HEK293 (cell line): ENCODE measurements around the gene PHKB.

Experiments used
- CTCF ChIA-PET: fragments of 350-600 bp; formaldehyde crosslinking; extraction: SDS; loops from one replicate; lab custom pipeline; 2021; ENCODE audit warnings: antibody characterized with exemption; lab: Yijun Ruan, JAX
- POLR2A ChIA-PET: fragments of 300-600 bp; formaldehyde crosslinking; extraction: SDS; loops from one replicate; lab custom pipeline; 2020; ENCODE audit warnings: antibody characterized with exemption, inconsistent platforms; lab: Yijun Ruan, JAX
- H3K27ac ChIP-seq: fragments of 200-500 bp; sonication (Bioruptor generic); 2 replicates; pipeline ENCODE4 v1.5.1; 2014; ENCODE audit warnings: low read depth, low read length, control low read depth, inconsistent platforms; ENCODE audit errors: extremely low read depth
- H3K36me3 ChIP-seq, 2 experiments: fragments of 200-500 bp in 1 of 2; sonication (Bioruptor generic) in 1 of 2; 1 replicate in 1 of 2; 2 replicates in 1 of 2; pipeline ENCODE4 v1.5.1; 2014 to 2017; ENCODE audit warnings: inconsistent platforms in 2 of 2, low read length in 2 of 2; ENCODE audit not compliant: control insufficient read depth in 2 of 2, insufficient read depth in 1 of 2
- H3K4me1 ChIP-seq: fragments of 200-500 bp; sonication (Bioruptor generic); 2 replicates; pipeline ENCODE4 v1.5.1; 2014; ENCODE audit warnings: mild to moderate bottlenecking, low read length, inconsistent platforms; ENCODE audit not compliant: control insufficient read depth, insufficient read depth
- H3K4me3 ChIP-seq: 2 replicates; pipeline ENCODE4 v1.5.1; 2011; ENCODE audit warnings: low read depth, mild to moderate bottlenecking, control low read depth, low read length, moderate library complexity
- H3K9me3 ChIP-seq: fragments of 200-500 bp; sonication (Bioruptor generic); 2 replicates; pipeline ENCODE4 v1.5.1; 2014; ENCODE audit warnings: low read depth, low read length, inconsistent platforms; ENCODE audit not compliant: control insufficient read depth, insufficient read depth
- FEZF1 ChIP-seq: fragments of 450-650 bp; formaldehyde crosslinking; IDR thresholded peaks from 2 replicates; pipeline ENCODE4 v1.5.1; 2016; ENCODE audit warnings: missing biosample characterization, missing genetic modification characterization
- KLF1 ChIP-seq: fragments of 450-650 bp; formaldehyde crosslinking; IDR thresholded peaks from 2 replicates; pipeline ENCODE4 v1.5.1; 2016; ENCODE audit warnings: missing biosample characterization, missing genetic modification characterization
- SCRT2 ChIP-seq: fragments of 450-650 bp; formaldehyde crosslinking; IDR thresholded peaks from 2 replicates; pipeline ENCODE4 v1.5.1; 2016; ENCODE audit warnings: missing biosample characterization, missing genetic modification characterization
- SETDB1 ChIP-seq: IDR thresholded peaks from one replicate; pipeline ENCODE4 v1.6.1; 2017; ENCODE audit warnings: mild to moderate bottlenecking, low read length, moderate library complexity, mixed read lengths; ENCODE audit not compliant: insufficient read length
- SP3 ChIP-seq: fragments of 450-650 bp; formaldehyde crosslinking; IDR thresholded peaks from 2 replicates; pipeline ENCODE4 v1.5.1; 2016; ENCODE audit warnings: missing biosample characterization, missing genetic modification characterization
- WT1 ChIP-seq: fragments of 450-650 bp; formaldehyde crosslinking; IDR thresholded peaks from 2 replicates; pipeline ENCODE4 v1.5.1; 2016; ENCODE audit warnings: missing biosample characterization, missing genetic modification characterization
- ZBTB1 ChIP-seq: fragments of 450-650 bp; formaldehyde crosslinking; IDR thresholded peaks from 2 replicates; pipeline ENCODE4 v1.5.1; 2016; ENCODE audit warnings: missing biosample characterization, missing genetic modification characterization
- ZNF121 ChIP-seq: fragments of 450-650 bp; formaldehyde crosslinking; IDR thresholded peaks from 2 replicates; pipeline ENCODE4 v1.5.1; 2016; ENCODE audit warnings: missing biosample characterization, missing genetic modification characterization
- ZNF184 ChIP-seq: fragments of 450-650 bp; IDR thresholded peaks from 2 replicates; pipeline ENCODE4 v1.5.1; 2018; ENCODE audit warnings: missing biosample characterization, mild to moderate bottlenecking, missing genetic modification characterization
- ZNF37A ChIP-seq: fragments of 450-650 bp; IDR thresholded peaks from 2 replicates; pipeline ENCODE4 v1.5.1; 2018; ENCODE audit warnings: missing biosample characterization, missing genetic modification characterization
- ZNF416 ChIP-seq: fragments of 450-650 bp; formaldehyde crosslinking; IDR thresholded peaks from 2 replicates; pipeline ENCODE4 v1.5.1; 2016; ENCODE audit warnings: missing biosample characterization, missing genetic modification characterization
- ZNF514 ChIP-seq: fragments of 450-650 bp; formaldehyde crosslinking; IDR thresholded peaks from 2 replicates; pipeline ENCODE4 v1.5.1; 2016; ENCODE audit warnings: missing biosample characterization, missing genetic modification characterization
- ZNF544 ChIP-seq: fragments of 450-650 bp; formaldehyde crosslinking; IDR thresholded peaks from 2 replicates; pipeline ENCODE4 v1.5.0; 2017; ENCODE audit warnings: missing biosample characterization, missing genetic modification characterization
- ZNF600 ChIP-seq: fragments of 450-650 bp; formaldehyde crosslinking; IDR thresholded peaks from 2 replicates; pipeline ENCODE4 v1.5.1; 2016; ENCODE audit warnings: missing biosample characterization, missing genetic modification characterization
- ZNF677 ChIP-seq: fragments of 450-650 bp; IDR thresholded peaks from 2 replicates; pipeline ENCODE4 v1.5.0; 2018; ENCODE audit warnings: missing biosample characterization, mild to moderate bottlenecking, missing genetic modification characterization, moderate library complexity
- ZNF768 ChIP-seq: fragments of 450-650 bp; formaldehyde crosslinking; IDR thresholded peaks from 2 replicates; pipeline ENCODE4 v1.5.1; 2018; ENCODE audit warnings: missing biosample characterization, mild to moderate bottlenecking, missing genetic modification characterization
- ZNF791 ChIP-seq: fragments of 450-650 bp; formaldehyde crosslinking; IDR thresholded peaks from 2 replicates; pipeline ENCODE4 v1.5.1; 2016; ENCODE audit warnings: missing biosample characterization, missing genetic modification characterization
- TF ChIP-seq, protein P1 (sequence below): fragments of 450-650 bp; formaldehyde crosslinking; IDR thresholded peaks from 2 replicates; pipeline ENCODE4 v1.5.1; 2016; ENCODE audit warnings: missing biosample characterization, missing genetic modification characterization
- TF ChIP-seq, protein P2 (sequence below): fragments of 450-650 bp; formaldehyde crosslinking; IDR thresholded peaks from 2 replicates; pipeline ENCODE4 v1.5.1; 2016; ENCODE audit warnings: missing biosample characterization, missing genetic modification characterization
- TF ChIP-seq, protein P3 (sequence below): fragments of 450-650 bp; formaldehyde crosslinking; IDR thresholded peaks from 2 replicates; pipeline ENCODE4 v1.5.1; 2016; ENCODE audit warnings: missing biosample characterization, missing genetic modification characterization

PHKB gene

DNA sequence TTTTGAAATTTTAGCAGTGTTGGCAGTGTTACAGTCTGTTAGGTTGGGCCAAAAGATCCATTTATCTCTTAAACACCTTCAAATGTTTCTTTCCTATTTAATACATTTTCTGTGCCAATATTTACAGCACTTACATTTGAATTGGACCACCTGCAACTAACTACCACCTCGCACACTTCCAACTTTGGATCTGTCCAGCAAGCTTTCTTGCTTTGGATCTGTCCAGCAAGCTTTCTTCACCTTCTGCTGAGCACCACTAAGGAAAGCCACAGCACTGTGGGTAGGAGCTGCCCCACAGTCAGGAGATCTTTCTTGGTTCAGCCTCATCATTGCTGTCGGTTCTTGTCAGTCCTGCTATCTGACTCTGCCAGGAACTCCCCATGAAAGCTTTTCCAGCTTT is 129.3 kb downstream of the PHKB start (continued):
- TF ChIP-seq, protein P1, sequence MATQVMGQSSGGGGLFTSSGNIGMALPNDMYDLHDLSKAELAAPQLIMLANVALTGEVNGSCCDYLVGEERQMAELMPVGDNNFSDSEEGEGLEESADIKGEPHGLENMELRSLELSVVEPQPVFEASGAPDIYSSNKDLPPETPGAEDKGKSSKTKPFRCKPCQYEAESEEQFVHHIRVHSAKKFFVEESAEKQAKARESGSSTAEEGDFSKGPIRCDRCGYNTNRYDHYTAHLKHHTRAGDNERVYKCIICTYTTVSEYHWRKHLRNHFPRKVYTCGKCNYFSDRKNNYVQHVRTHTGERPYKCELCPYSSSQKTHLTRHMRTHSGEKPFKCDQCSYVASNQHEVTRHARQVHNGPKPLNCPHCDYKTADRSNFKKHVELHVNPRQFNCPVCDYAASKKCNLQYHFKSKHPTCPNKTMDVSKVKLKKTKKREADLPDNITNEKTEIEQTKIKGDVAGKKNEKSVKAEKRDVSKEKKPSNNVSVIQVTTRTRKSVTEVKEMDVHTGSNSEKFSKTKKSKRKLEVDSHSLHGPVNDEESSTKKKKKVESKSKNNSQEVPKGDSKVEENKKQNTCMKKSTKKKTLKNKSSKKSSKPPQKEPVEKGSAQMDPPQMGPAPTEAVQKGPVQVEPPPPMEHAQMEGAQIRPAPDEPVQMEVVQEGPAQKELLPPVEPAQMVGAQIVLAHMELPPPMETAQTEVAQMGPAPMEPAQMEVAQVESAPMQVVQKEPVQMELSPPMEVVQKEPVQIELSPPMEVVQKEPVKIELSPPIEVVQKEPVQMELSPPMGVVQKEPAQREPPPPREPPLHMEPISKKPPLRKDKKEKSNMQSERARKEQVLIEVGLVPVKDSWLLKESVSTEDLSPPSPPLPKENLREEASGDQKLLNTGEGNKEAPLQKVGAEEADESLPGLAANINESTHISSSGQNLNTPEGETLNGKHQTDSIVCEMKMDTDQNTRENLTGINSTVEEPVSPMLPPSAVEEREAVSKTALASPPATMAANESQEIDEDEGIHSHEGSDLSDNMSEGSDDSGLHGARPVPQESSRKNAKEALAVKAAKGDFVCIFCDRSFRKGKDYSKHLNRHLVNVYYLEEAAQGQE (tag by site-specific recombination) = peak; percentile 73

DNA sequence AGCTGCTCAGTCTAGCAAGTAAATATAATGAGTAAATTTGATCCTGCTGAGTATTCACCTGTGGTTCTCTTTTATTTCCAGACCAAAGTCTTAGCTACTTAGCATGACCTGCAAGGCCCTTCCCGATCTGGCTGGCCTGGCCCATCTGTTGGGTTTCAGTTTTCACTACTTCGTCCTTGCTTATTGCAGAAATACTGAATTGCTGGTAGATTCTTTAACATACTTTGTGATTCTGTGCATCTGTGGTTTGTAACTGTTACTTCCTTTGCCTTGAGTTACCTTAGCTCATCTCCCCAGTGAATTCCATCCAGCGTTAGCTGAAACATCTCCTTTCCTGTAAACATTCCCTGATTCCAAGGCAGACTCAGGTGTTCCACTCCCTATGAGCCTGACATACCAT is 131.1 kb downstream of the PHKB start:
- TF ChIP-seq ZNF514 (tag by site-specific recombination) (no peak), ZNF184 (tag by site-specific recombination) (no peak), ZBTB1 (tag by site-specific recombination) (no peak), ZNF600 (tag by site-specific recombination) (no peak)
- H3K36me3 ChIP-seq = peaks cover 0 to 32% of the 10 kb centered on the region in 2 experiments; a peak in 2 of 3 replicates
- no peak overlapping the region for H3K27ac ChIP-seq
- H3K9me3 ChIP-seq = no peaks in the 10 kb centered on the region
- CTCF ChIA-PET = interaction anchor here (0.6 kb wide), 1 partner anchor 9 kb away, joined by 4 read pairs; no protein-coding TSS in a partner anchor
- POLR2A ChIA-PET = no interaction called here
- H3K4me1 ChIP-seq = no peaks in the 10 kb centered on the region
- H3K4me3 ChIP-seq = no peak overlapping the region

DNA sequence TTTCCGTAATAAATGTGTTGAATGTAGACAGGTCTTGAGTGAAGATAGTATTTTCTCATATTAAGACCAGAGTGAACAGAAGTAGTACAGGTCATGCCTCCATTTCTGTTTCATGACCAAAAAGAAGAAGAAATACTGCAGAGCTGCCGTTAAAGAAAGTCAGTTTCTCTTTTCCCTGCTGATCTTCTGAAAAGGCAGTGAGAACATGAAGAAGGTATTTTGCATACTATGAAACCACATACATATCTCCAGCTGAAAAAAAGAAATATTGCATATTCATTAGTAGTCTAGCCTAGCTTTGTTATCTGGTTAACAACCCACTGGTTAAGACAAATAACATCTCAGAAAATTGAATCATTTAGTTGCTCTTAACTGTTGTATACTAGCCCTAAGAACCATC is 138.4 kb downstream of the PHKB start:
- no peaks in the 10 kb centered on the region for H3K9me3 ChIP-seq
- CTCF ChIA-PET = no interaction called here
- TF ChIP-seq ZNF121 (tag by site-specific recombination) = no peak
- TF ChIP-seq SP3 (tag by site-specific recombination) = no peak
- no peak for TF ChIP-seq KLF1 (tag by site-specific recombination)
- TF ChIP-seq ZNF37A = no peak
- TF ChIP-seq SCRT2 = no peak
- no peak for TF ChIP-seq WT1 (tag by site-specific recombination)
- TF ChIP-seq ZNF416 (tag by site-specific recombination) = no peak
- no peak for TF ChIP-seq ZNF544 (tag by site-specific recombination)
- TF ChIP-seq SETDB1 = no peak
- TF ChIP-seq, protein P2, sequence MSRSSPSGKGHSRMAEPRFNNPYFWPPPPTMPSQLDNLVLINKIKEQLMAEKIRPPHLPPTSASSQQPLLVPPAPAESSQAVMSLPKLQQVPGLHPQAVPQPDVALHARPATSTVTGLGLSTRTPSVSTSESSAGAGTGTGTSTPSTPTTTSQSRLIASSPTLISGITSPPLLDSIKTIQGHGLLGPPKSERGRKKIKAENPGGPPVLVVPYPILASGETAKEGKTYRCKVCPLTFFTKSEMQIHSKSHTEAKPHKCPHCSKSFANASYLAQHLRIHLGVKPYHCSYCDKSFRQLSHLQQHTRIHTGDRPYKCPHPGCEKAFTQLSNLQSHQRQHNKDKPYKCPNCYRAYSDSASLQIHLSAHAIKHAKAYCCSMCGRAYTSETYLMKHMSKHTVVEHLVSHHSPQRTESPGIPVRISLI (tag by site-specific recombination) = no peak
- TF ChIP-seq, protein P3, sequence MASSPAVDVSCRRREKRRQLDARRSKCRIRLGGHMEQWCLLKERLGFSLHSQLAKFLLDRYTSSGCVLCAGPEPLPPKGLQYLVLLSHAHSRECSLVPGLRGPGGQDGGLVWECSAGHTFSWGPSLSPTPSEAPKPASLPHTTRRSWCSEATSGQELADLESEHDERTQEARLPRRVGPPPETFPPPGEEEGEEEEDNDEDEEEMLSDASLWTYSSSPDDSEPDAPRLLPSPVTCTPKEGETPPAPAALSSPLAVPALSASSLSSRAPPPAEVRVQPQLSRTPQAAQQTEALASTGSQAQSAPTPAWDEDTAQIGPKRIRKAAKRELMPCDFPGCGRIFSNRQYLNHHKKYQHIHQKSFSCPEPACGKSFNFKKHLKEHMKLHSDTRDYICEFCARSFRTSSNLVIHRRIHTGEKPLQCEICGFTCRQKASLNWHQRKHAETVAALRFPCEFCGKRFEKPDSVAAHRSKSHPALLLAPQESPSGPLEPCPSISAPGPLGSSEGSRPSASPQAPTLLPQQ (tag by site-specific recombination) = no peak
- TF ChIP-seq ZNF768 = no peak
- TF ChIP-seq FEZF1 = no peak
- TF ChIP-seq ZNF677 (tag by site-specific recombination) = no peak
- TF ChIP-seq ZNF791 (tag by site-specific recombination) = no peak
- TF ChIP-seq, all 188 proteins: peak for 0
- Histone ChIP-seq H3K27ac (no peak overlapping the region), H3K4me1 (no peaks in the 10 kb centered on the region), H3K36me3 (no peaks in the 10 kb centered on the region; a peak in 1 of 3 replicates), H3K4me3 (no peak overlapping the region)
- POLR2A ChIA-PET = no interaction called here
